Breast epithelium (tissue), 4 donors: ENCODE measurements around the gene PHACTR1. TPM values are rescaled to one million over a fixed set of nuclear protein-coding genes. Genes with fewer than 3 reads are reported as not detected.

Experiments used
- DNase-seq, 2 donors: peaks; one replicate each; pipeline ENCODE4 v3.0.0-alpha.2; 2019; ENCODE audit warnings: low spot score in 2 of 2
- H3K27ac ChIP-seq, 2 donors: fragments of 200-600 bp; sonication (generic) in 1 of 2; one replicate each; pipeline ENCODE4 v1.5.1; 2016 to 2019; ENCODE audit warnings: mild to moderate bottlenecking in 1 of 2
- H3K27me3 ChIP-seq, 2 donors: fragments of 200-600 bp; sonication (generic) in 1 of 2; one replicate each; pipeline versions ENCODE4 v1.5.1 to v1.6.0; 2017 to 2019; ENCODE audit warnings: control low read depth in 1 of 2, mild to moderate bottlenecking in 1 of 2
- H3K36me3 ChIP-seq: fragments of 200-600 bp; one replicate; pipeline ENCODE4 v1.5.1; 2019
- H3K4me1 ChIP-seq, 2 donors: fragments of 200-600 bp; sonication (generic); one replicate each; pipeline ENCODE4 v1.5.1; 2016 to 2019; ENCODE audit warnings: control low read depth in 1 of 2
- H3K4me3 ChIP-seq, 3 donors: fragments of 200-600 bp; sonication (generic); 1 replicate in 2 of 3; 2 replicates in 1 of 3; pipeline ENCODE4 v1.5.1; 2016 to 2019; ENCODE audit warnings: mild to moderate bottlenecking in 3 of 3, moderate library complexity in 2 of 3
- H3K9me3 ChIP-seq, 2 donors: fragments of 200-600 bp; sonication (generic) in 1 of 2; one replicate each; pipeline ENCODE4 v1.5.1; 2016 to 2019; ENCODE audit warnings: control low read depth in 1 of 2
- POLR2A ChIP-seq: fragments of 450-650 bp; IDR thresholded peaks from one replicate; pipeline ENCODE4 v1.6.1; 2016; ENCODE audit warnings: antibody characterized with exemption, mild to moderate bottlenecking, moderate library complexity
- POLR2AphosphoS5 ChIP-seq, 3 donors: sonication (generic); formaldehyde crosslinking; IDR thresholded peaks; one replicate each; pipeline ENCODE4 v1.6.1; 2017; ENCODE audit warnings: antibody characterized with exemption in 3 of 3
- intact Hi-C: fragments of 100-400 bp; cut with DNase I; formaldehyde crosslinking; loops from one replicate; pipeline ENCODE4 v1.15.1; 2023; ENCODE audit warnings: low total_unique reads
- total RNA-seq, 3 donors: library from RNA; depleted of rRNA; stranded (reverse); fragments of >200 nt; gene quantifications; one replicate each; pipeline ENCODE4 v1.1.0, GENCODE V29; 2016
- TF ChIP-seq, protein P1 (sequence below), 3 donors: fragments of 450-650 bp; IDR thresholded peaks; one replicate each; pipeline ENCODE4 v1.5.1; 2016 to 2017; ENCODE audit warnings: antibody characterized with exemption in 3 of 3, mild to moderate bottlenecking in 3 of 3, moderate library complexity in 3 of 3

PHACTR1 gene
- total RNA-seq, 3 donors from 2014 or later: 4.1 to 5.6 (median 4.6) TPM

DNA sequence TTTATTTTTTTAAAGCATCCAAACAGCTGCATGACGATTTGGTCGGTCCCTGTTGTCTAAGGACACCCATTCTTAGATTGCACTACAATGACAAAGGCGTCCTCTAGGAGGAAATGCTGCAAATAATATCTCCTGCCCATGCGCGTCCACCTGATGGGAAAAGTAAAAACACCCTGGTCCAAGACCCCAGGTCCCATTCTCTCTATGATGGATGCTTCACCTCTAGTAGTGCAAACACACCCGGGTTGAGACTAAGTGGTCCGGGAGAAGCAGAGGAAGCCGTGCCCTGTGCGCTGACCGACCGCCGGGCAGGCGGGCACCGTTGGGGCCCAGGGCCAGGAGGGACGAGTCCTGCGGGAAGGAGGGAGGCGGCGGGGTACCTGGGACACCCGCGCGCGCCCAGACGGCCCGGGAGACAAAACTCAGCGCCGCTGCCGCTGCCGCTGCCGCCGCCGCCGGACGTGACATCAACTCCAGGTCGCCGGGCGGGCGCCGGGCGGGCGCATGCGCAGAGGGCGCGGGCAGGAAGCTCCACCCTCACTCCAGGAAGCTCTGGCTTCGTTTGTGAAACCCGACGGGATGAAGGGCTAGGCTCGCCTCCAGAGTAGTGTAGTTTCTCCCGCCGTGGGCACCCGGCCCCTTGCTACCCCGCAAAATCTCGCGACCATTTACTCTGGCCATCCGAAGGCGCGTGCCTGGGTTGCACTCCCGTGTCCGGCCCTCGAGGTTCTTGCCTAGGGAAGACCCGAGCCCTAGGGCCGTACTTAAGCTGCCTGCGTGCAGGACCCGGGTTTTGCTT is 611.7 kb downstream of the PHACTR1 start, which contains the start of gene TBC1D7:
TBC1D7 (minus strand) TSS at position 462 of the 799 bp plus-strand sequence. CDS start 1,639 bp downstream, outside the sequence.
- no peaks in the 10 kb centered on the region for H3K36me3 ChIP-seq
- intact Hi-C loops: no loop called here
- peak; percentile 90 to 93 for DNase-seq
- peak; percentile 64 to 88 (median 78) for TF ChIP-seq POLR2AphosphoS5 (IDR thresholded peaks at IDR 0.05)
- TF ChIP-seq, protein P1, sequence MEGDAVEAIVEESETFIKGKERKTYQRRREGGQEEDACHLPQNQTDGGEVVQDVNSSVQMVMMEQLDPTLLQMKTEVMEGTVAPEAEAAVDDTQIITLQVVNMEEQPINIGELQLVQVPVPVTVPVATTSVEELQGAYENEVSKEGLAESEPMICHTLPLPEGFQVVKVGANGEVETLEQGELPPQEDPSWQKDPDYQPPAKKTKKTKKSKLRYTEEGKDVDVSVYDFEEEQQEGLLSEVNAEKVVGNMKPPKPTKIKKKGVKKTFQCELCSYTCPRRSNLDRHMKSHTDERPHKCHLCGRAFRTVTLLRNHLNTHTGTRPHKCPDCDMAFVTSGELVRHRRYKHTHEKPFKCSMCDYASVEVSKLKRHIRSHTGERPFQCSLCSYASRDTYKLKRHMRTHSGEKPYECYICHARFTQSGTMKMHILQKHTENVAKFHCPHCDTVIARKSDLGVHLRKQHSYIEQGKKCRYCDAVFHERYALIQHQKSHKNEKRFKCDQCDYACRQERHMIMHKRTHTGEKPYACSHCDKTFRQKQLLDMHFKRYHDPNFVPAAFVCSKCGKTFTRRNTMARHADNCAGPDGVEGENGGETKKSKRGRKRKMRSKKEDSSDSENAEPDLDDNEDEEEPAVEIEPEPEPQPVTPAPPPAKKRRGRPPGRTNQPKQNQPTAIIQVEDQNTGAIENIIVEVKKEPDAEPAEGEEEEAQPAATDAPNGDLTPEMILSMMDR (IDR thresholded peaks at IDR 0.05): peak in 2 of 3 donors; percentile 46 to 60
- peak; percentile 63 for TF ChIP-seq POLR2A
- no peaks in the 10 kb centered on the region for H3K9me3 ChIP-seq
- no peaks in the 10 kb centered on the region for H3K4me1 ChIP-seq
- H3K4me3 ChIP-seq: peak within 1 kb of the TSS; percentile 80 to 85 (median 82)
- peak within 1 kb of the TSS; percentile 94 to 95 for H3K27ac ChIP-seq
- H3K27me3 ChIP-seq: no peaks in the 10 kb centered on the region

- no peaks in the 10 kb centered on the region for H3K4me1 ChIP-seq
- TF ChIP-seq POLR2AphosphoS5 (IDR thresholded peaks at IDR 0.05): no peak
- TF ChIP-seq, protein P1 (IDR thresholded peaks at IDR 0.05): no peak
- TF ChIP-seq POLR2A: no peak
- no peaks in the 10 kb centered on the region for H3K27me3 ChIP-seq
- intact Hi-C loops: no loop called here
- no peaks in the 10 kb centered on the region for H3K36me3 ChIP-seq
- H3K9me3 ChIP-seq: no peaks in the 10 kb centered on the region
- DNase-seq: no peak
- H3K4me3 ChIP-seq: peak overlapping the region; percentile 80 to 85 (median 82)
- H3K27ac ChIP-seq: peak overlapping the region; percentile 94 to 95
Observed at GRCh38 chr6:13328875-13329183, 612.3 kb downstream of the PHACTR1 start.

DNA sequence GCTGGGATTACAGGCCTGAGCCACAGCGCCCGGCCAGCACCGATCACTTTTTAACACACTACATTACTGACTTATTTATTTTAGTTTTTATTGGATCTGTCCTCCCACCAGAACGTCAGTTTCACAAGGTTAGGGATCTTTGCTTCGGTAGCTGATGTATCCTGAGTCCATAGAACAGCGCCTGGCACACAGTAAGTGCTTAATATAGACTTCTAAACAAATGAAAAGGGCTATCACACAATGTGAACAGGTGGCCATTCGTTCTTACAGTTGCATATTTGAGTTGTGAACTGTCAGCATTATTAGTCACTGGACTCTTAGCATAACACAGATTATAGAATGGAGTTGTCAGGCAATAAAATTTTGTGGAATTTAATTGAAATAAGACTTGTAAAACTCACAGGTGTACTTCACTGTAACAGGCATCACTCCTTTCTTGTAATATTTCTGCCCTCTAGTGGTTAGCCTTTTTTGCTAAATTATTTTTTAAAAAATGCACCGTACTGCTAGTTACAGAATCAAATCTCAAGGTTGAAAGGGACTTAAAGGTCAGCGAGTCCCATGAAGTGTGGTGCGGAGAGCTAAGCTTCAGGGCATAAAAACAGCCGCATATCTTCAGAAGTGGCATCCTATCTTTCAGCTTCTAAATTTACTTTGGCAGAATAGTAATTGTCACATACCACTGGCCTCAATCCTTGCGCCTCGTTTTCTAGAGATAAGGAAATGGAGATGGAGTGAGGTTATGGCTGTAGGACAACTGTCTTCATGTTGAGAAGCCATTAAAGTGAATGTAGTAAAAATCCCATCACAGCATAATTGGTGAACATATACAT is 615.2 kb downstream of the PHACTR1 start:
- H3K4me3 ChIP-seq: no peak overlapping the region
- H3K27ac ChIP-seq: no peak overlapping the region
- DNase-seq: no peak
- H3K27me3 ChIP-seq: no peaks in the 10 kb centered on the region
- no peaks in the 10 kb centered on the region for H3K9me3 ChIP-seq
- no peaks in the 10 kb centered on the region for H3K4me1 ChIP-seq
- no peaks in the 10 kb centered on the region for H3K36me3 ChIP-seq
- no peak for TF ChIP-seq POLR2A
- TF ChIP-seq, protein P1 (IDR thresholded peaks at IDR 0.05): peak; percentile 28 to 59 (median 49)
- intact Hi-C loops: no loop called here

DNA sequence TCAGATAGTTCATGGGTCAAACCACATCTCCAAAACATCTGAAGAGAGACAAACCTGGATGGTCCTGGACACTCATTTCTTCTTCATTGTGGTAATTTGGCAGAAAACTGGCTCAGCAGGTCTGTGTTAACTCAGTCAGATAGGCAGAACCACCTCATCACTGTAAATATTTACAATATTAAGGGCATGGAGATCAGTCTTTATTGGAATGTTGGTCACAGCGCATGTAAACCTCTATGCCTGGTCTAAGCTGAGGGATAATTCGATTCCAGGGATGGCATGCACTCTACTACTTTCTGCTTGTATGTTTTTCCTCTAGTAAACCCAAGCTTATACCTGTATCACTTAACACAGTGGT is 615.8 kb downstream of the PHACTR1 start:
- TF ChIP-seq, protein P1 (IDR thresholded peaks at IDR 0.05): no peak
- TF ChIP-seq POLR2A (no peak), POLR2AphosphoS5 (IDR thresholded peaks at IDR 0.05) (no peak)
- intact Hi-C loops: no loop called here
- DNase-seq: no peak
- H3K27me3 ChIP-seq: no peaks in the 10 kb centered on the region
- H3K36me3 ChIP-seq: no peaks in the 10 kb centered on the region
- no peaks in the 10 kb centered on the region for H3K9me3 ChIP-seq
- H3K27ac ChIP-seq: no peak overlapping the region
- H3K4me1 ChIP-seq: no peaks in the 10 kb centered on the region
- no peak overlapping the region for H3K4me3 ChIP-seq

DNA sequence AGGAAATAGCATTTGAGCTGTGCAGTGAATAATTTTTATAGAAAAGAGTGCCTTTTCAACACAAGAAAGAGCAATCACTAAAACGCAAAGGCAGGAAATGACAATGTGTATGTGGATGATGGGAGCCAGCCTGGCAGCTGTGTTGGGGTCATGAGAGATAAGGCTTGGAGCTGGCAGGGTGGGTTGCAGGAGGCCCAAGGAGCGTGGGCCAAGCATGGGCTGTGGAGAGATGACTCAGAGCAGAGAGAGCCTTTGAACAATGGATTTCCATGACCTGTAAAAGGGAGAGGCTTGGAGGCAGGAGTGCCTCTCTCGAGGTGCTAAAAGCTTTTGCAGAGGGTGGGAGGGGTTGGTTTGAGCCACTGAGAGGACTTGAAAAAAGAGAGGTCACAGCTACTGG is 618.4 kb downstream of the PHACTR1 start:
- intact Hi-C loops: no loop called here
- H3K36me3 ChIP-seq: no peaks in the 10 kb centered on the region
- no peak overlapping the region for H3K27ac ChIP-seq
- H3K4me3 ChIP-seq: no peak overlapping the region
- no peaks in the 10 kb centered on the region for H3K4me1 ChIP-seq
- TF ChIP-seq POLR2A: no peak
- TF ChIP-seq, protein P1 (IDR thresholded peaks at IDR 0.05): no peak
- TF ChIP-seq POLR2AphosphoS5 (IDR thresholded peaks at IDR 0.05): no peak
- H3K27me3 ChIP-seq: no peaks in the 10 kb centered on the region
- H3K9me3 ChIP-seq: no peaks in the 10 kb centered on the region
- DNase-seq: no peak
